ELF-1 (cell line): ENCODE data around the gene CAPZA3.
A peak's percentile ranks its signal among the peaks of the same experiment; 100 is the strongest.
"Not testable (repeated sequence)": the region's sequence is repeated elsewhere in the genome, so short reads cannot be mapped to it uniquely, and the experiment has no call there.

Experiments
- DNase-seq: peaks from one replicate; pipeline ENCODE4 v3.0.0-alpha.2; 2016; ENCODE audit warnings: low read depth, low spot score

CAPZA3 gene

DNA sequence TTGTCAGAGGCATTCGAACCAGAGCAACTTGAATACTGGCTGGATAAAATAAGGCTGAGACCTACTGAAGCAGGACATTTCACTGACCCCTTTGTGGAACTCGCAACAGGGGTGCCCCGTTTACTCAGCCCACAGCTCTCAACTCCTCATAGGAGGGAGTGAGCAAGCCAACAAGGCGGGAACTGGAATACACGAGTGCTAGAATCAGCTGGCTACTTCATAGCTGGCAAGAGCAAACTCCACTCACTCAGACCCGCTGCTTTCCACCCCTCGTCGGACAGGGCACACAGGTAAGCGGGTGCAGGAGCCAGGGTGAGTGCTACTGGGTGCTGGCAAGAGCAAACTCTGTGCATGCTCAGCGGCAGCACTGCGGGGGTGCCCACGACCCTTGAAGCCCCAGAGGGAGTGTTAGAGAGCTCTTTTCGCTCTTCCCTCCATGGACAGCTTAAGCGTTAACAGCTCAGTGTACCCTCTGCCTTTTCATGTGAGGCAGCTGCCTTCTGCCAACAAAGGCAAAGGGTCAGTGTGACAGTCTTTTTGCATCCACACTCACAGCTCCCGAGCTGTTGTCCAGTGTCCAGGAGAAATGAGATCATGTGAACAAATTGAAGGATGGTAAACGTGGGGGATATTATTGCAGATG lies 15.7 kb downstream of the CAPZA3 start:
- peak; percentile 13 for DNase-seq

DNA sequence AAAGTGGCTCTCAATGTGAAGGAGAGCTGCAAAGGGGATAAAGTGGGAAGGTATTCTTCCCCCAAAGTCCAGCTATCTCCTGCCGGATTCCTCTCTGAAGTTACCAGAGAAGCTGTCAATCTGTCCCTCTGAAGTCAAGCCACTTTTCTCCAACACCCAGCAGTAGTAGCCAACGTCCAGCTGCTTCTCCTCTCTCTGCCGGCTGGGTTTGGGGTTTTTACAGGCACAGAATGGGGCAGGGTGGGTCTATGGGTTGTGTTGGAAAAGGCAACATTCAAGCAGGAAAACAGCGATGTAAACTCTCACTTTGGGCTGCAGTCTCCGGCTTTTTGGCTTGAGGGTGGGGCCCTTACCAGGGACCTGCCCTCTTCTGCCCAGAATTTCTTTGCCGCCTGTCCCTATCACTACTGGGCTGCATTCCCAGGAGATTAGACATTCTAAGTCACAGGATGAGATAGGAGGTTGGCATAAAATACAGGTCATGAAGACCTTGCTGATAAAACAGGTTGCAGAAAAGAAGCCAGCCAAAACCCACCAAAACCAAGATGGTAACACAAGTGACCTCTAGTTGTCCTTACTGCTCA lies 16.3 kb downstream of the CAPZA3 start:
- no peak for DNase-seq

DNA sequence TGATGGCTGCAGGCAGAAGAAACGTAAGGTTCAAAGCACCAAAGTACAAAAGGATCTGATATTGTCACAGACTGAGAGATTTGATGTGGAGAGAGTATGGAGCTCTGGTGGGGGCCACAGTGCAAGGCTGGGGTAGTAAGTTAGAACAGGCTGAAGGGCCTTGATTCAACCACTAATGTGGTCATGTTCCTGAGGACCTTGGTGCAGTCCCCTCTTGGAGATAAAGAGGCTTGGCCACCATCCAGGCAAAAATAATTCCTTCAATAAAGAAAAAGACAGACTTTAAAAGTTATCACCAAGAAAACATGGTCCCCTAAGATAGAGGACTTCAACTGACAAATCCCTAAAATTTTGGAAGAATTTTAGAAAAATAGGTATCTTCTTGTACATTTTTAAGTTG lies 17.4 kb downstream of the CAPZA3 start:
- DNase-seq: no peak

DNA sequence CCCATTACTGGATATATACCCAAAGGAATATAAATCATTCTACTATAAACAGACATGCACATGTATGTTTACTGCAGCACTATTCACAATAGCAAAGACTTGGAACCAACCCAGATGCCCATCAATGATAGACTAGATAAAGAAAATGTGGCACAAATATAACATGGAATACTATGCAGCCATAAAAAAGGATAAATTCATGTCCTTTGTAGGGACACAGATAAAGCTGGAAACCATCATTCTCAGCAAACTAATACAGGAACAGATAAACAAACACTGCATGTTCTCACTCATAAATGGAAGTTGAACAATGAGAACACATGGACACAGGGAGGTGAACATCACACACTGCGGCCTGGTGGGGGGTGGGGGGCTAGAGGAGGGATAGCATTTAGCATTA lies 28.6 kb downstream of the CAPZA3 start:
- not testable (repeated sequence) for DNase-seq

- no peak for DNase-seq
Measured at GRCh38 chr12:18782827-18783226, 44.9 kb downstream of the CAPZA3 start.

DNA sequence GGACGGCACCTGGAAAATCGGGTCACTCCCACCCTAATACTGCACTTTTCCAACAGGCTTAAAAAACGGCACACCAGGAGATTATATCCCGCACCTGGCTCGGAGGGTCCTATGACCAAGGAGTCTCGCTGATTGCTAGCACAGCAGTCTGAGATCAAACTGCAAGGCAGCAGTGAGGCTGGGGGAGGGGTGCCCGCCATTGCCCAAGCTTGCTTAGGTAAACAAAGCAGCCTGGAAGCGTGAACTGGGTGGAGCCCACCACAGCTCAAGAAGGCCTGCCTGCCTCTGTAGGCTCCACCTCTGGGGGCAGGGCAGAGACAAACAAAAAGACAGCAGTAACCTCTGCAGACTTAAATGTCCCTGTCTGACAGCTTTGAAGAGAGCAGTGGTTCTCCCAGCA lies 47.5 kb downstream of the CAPZA3 start:
- not testable (repeated sequence) for DNase-seq
